SH-SY5Y (cell line): ENCODE data around the gene IGSF8.

Experiments used
- GATA2 ChIP-seq: IDR thresholded peaks from 2 replicates; pipeline ENCODE4 v1.6.1; 2011; ENCODE audit warnings: mild to moderate bottlenecking, low read depth, low read length
- GATA3 ChIP-seq: IDR thresholded peaks from 2 replicates; pipeline ENCODE4 v1.6.1; 2011; ENCODE audit warnings: low read depth, mild to moderate bottlenecking, low read length, moderate library complexity

GRCh38 chr1:160115545-160116282, 17.3 kb upstream of the IGSF8 start, which contains the start of gene ATP1A2:
- no peak for TF ChIP-seq GATA2
- TF ChIP-seq GATA3: no peak
